HTR-8/SVneo (cell line): ENCODE results near the gene BMPR1B.
A peak's percentile ranks its signal among the peaks of the same experiment; 100 is the strongest.
"Not testable (repeated sequence)": the region's sequence is repeated elsewhere in the genome, so short reads cannot be mapped to it uniquely, and the experiment has no call there.

ENCODE experiments used
- DNase-seq: peaks from one replicate; pipeline ENCODE4 v3.0.0; 2011; ENCODE audit warnings: low spot score, mixed read lengths; ENCODE audit not compliant: insufficient read length
- FAIRE-seq: peaks from 2 replicates; lab custom pipeline; 2011; peaks lifted over from hg19 to GRCh38; lab: Jason Lieb, UNC

The BMPR1B gene

DNA sequence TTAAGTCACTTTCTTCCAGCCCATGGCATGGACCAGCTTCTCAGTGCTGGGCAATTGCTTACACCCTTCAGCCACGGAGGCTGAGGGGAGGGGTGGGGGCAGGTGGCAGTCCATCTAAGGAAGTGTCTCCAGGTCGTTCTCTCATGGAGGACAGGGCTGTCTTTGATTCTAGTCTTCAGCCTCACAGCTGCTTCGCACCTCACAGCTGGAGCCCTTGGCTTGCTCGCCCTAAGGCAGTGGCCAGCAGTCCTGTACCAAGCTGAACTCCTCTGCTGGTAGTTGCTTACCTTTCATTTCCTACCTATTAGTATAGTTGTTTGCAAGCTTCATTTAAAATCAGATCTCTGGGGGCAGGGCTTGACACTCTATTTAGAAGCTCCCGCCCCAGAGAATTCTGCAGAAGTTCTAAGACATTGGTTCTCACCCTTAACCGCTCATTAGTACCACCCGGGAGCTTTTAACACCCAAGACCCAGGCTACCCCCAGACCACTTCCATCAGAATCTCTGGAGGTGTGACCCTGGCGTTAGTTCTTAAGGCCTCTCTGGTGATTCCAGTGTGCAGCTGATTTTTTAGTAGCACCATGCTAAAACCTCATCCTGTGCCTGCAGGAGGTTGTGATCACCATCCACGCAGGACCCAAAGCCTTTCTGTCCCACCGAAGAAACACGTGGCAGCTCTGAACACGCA is 404.2 kb downstream of the BMPR1B start:
- DNase-seq (no peak), FAIRE-seq (no peak)

DNA sequence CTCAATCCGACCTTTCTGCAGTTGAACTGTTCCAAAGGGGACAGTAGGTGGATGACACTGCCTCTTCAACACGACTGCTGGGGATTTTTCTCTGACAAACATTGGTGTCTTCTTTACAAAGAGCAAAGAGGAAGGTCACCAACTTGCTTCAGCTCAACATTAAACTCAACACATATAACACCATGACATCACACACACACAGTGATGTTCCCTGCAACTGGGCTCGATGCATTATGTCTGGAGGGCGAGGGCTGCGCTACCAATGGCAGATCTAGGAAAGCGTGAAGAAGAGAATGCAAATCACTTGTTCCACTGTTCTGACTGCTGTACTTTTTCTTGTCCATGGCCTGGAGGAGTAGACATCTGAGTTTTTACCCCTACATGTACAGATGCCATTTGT is 405.1 kb downstream of the BMPR1B start:
- FAIRE-seq (no peak), DNase-seq (no peak)

DNA sequence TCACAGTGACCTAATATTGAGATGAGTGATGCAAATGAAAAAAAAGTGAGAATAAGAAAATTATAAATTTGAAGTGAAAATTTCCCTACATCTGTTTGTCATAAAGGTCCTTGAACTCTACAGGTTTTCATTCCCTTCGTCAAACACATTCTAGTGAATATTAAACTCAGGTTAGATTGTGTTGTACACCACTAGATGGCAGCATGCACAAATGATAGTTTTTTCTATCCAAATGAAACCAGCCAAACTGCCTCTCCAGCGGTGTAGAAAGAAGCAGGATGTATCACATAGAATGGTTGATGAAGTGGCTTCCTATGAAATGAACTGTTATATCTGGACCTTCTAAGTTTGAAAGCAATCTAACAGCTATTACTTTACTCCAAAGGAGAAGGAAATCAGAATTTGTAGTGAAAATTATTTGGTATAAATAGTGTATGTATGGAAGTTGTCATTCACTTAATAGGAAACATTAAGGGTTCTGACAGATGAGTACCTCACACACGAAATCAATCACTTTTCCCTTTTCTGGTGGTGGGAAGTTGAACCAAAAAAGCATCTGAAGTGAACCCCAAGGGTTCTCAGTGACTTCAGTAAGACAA is 408.3 kb downstream of the BMPR1B start:
- FAIRE-seq (no peak), DNase-seq (peak; percentile 30)

DNA sequence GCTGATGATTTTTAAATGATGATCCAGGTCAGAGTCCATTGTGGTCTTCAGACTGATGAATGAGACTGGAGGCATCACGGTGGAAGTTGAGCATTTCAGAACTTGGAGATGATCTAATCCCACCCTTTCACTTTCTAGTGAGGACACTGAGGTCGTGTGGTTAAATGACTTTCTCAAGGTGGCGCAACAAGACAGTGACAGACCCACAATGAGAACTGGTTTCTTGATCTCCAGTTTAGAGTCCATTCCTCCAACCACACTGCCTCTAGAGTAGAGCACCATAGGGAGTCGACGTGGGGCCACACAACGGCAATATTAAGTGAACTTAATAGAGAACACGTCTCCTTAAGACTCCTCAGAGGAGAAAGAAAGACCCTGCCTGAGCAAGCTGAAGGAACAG is 410.1 kb downstream of the BMPR1B start:
- DNase-seq (no peak), FAIRE-seq (no peak)

DNA sequence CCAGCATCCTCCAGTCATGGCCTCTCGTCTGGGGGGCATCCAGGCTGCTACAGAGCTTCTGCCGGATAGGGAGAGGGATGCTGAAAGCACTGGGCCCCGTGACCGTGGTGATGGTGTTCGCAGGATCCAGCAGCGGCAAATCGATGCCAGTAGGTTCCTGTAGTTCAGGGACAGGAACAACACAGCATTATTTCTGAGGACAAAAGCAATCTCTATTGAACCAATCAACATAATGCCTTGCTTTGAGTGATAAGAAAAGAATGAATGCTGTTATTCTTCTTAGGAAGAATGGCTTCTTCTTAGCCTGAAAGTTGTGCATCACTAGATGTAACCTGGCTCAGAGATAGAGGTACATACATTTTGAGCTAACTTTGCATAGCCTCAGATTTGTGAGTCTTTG is 412.4 kb downstream of the BMPR1B start:
- DNase-seq (no peak), FAIRE-seq (no peak)

DNA sequence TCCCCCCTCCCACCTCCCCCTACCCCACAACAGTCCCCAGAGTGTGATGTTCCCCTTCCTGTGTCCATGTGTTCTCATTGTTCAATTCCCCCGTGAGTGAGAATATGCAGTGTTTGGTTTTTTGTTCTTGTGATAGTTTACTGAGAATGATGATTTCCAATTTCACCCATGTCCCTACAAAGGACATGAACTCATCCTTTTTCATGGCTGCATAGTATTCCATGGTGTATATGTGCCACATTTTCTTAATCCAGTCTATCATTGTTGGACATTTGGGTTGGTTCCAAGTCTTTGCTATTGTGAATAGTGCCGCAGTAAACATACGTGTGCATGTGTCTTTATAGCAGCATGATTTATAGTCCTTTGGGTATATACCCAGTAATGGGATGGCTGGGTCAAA is 413.6 kb downstream of the BMPR1B start:
- not testable (repeated sequence) for FAIRE-seq, DNase-seq

DNA sequence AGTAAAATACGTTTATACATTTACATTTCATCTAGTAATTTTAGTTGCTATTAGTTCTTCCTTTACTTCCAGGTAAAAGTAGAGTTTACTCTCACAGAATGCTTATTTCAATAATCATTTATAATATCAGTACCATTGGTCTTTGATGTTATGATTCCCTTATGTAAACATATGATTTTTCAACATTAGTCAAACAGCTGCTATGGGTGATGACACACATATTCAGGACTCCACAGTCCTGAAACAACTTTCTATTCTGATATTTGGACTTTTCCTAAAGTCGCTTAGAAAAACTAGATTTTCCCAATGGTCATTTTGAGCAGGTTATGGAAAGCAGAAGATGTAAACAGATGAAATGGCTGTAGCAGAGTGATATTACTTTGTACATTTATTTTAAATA is 421.2 kb downstream of the BMPR1B start:
- FAIRE-seq (no peak), DNase-seq (no peak)

DNA sequence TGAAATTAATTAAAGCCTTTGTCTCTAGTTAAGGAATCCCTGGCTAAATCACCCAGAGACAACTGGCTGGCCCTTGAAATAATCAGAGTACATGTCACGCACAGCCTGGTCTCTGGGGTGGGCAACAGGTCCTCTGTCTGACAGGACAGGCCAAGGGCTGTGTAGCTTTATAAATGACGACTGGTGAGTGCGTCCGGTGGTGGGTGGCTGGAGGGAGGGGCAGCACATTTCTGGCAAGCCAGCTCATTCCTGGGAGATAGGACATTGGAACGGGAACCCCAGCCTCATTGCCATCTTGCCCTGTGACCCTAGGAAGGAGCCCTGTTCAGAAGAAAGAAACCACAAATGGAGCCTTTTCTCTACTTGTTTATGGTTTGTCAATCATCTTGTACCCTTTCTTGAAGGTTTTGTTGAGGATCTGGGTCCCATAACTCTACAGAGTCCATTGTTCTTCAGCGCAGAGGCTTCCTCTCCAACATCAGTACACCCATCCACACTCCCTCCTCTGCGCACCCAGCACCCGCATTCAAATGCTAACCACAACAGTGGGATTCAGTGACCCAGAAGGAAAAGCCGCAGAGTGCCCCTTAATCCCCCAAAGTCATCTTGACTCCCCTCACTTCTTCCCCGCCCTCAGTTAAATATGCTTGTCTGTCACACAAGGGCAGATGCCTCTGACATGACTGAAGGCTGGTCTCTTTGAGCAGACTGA is 422.9 kb downstream of the BMPR1B start:
- no peak for DNase-seq
- FAIRE-seq = no peak

DNA sequence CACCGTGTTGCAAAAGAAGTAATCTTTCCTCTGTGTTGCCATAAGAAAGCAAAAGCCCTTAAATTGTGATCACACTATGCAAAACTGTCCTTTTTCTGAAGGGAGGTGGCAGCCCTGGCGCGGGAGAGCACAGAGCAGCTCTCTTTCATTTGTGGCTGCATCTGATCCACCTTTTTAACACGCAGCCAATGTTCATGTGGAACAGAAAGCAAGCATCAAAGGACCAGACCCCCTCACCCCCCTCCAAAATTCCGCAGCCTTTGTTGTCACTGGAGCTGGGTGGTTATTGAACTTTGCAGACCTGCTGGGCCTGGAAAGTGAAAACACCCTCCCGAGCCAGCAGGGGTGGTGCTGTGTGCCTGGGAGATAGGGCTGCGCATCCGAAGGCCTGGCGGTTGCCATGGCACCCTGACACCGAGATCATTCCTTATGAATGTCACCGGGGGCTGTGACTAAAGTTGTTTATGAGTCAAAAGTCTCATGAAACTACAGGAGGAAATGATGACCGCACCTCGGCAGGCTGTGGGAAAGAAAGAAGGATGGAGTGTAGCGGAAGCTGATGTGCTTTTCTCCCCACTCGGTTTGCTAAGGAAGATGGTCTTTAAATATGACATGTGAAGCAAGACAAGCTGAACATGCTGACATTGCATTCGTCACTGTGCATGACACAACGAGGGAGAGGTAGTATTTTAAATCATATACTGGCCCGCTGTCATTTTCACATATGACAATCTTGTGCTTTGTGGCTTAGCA is 423.7 kb downstream of the BMPR1B start:
- DNase-seq = no peak
- no peak for FAIRE-seq

DNA sequence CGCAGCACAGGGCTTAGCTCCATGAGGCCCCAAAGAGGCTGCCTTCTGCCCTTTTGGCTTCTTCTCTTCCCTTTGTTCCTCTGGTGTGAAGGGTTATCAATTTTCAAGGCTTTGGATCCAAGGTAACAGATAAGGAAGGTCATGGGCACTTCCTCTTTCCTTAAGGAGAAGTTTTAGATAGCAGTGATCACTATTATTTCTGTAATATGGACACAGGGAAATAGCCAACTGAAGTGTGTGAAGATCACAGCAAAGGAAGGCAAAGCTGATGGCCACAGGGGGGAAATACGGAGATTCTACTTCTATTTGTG is 424.2 kb downstream of the BMPR1B start:
- FAIRE-seq = no peak
- DNase-seq = no peak

DNA sequence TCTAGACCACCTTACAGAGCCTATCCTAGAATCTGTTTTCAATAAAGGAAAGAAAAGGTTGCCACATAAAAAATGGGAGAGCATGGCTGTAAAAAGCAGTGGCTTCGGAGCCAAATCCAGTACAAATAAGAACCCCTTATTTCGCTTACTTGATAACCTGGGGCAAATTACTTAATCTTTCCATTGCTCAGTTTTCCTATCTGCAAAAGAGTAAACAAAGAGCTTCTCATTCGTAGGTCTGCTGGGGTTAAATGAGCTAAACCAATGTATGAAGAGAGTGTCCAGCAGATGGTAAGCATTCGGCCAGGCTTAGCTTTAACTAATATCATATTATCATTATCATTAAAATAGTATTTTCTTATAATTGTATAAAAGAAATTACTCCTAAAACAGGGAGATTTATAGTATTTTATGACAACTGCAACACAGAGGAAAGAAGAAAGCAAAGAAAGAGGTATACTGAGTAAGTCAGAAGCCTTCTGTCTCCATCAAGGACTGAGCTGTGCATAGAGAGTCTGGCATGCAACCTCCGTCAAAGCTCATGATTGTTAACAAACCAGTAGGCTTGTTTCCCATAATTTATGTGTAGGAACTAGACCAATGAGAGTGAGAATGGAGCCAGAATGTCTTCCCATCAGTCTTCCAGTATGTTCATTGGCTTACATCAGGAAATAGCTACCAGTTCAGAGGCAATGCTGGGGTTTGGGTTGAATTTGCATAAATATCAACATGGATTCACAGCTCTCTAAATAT is 426.1 kb downstream of the BMPR1B start:
- DNase-seq = no peak
- no peak for FAIRE-seq

DNA sequence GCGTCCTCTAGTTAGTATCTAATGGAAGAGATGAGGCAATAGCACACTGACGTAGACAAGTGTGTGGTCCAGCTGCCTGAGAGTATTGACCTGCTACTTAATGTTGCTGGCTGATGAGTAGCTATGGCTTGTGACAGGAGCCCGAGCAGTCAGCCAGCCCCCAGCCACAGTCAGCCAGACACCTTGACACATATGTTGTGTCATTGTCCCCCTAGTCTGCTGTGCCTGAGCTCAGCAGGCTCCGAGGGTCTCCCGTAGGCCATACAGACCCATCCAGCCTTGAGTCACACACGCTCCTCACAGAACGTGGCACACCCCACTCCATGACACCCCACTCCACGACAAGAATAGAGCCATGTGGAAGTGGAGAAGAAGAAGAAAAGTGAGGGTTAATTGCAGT is 428.9 kb downstream of the BMPR1B start:
- FAIRE-seq (no peak), DNase-seq (no peak)

DNA sequence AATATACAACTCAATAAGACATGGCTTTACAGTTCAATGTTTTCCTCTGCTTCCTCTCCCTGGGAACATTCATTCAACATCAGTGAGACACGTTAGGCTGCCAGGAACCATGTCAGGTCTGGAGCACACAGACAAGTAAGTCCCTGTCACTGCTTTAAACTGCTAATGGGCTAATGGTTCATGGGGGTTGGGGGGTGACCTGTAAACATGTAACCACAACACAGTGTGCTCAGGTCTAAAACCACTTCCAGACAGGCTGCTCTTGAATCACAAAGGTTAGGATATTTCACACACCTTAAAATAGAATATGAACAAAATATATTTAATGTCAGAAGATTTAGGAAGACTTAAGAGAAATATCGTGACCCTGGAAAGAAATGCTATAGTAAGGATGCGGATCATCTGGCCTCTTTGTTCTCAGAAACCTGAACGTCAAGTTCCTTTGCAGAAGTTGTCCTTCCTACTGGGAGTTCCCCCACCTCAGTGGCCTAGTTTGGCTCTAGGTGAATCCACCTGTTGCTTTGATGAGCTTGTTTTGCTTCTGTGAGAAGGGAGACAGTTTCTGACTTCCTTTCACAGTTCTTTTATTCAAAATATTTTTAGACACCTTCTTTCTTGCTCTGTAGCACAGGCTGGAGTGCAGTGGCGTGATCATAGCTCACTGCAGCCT is 431.1 kb downstream of the BMPR1B start:
- no peak for FAIRE-seq
- DNase-seq = no peak

DNA sequence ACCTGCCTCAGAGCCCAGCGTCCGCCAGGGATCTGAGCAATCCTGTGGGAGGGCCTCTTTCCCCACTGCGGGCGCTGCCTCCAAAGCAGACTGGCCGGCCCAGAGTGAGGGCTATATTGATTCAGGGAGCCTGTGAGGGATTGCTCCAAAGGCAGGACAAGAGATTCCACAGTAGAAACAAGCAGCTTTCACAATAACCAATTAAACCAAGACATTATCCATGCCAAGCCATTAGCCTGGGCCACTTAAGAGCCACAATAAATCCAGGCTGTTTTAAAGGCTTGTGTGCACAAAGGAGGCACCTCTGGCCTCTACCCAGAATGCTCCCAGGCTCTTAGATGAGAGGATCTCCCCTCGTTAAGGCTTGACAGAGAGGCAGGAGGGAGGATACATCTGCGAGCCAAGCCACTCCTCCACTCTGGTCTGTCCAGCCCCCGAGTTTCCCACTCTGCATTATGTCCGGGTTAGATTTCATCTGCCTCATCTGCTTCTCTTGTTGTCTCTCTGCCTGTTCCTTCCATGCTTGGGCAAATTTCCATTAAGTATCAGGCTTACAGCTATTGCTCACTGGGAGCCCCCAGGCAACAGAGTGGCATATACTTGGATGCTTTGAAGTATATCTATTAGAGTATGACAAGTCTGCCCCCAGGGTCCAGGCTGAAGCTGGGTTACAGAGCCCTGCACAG is 433.1 kb downstream of the BMPR1B start:
- DNase-seq (peak; percentile 2), FAIRE-seq (no peak)

DNA sequence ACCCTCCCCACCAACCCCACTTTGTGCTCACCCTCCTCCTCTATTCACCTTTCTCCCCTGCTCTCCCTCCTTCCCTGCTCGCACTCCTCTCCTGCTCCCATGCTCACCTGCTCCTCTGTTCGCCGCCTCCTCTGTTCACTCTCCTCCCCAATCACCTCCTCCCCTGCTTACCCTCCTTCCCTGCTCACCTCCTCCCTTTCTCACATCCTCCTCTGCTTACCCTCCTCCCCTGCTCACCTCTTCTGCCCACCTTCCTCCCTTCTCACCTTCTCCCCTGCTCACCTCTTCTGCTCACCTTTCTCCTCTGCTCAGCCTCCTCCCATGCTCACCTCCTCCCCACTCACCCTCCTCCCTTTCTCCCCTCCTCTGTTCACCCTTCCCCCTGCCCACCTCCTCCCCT is 433.8 kb downstream of the BMPR1B start:
- no peak for FAIRE-seq
- DNase-seq = no peak

DNA sequence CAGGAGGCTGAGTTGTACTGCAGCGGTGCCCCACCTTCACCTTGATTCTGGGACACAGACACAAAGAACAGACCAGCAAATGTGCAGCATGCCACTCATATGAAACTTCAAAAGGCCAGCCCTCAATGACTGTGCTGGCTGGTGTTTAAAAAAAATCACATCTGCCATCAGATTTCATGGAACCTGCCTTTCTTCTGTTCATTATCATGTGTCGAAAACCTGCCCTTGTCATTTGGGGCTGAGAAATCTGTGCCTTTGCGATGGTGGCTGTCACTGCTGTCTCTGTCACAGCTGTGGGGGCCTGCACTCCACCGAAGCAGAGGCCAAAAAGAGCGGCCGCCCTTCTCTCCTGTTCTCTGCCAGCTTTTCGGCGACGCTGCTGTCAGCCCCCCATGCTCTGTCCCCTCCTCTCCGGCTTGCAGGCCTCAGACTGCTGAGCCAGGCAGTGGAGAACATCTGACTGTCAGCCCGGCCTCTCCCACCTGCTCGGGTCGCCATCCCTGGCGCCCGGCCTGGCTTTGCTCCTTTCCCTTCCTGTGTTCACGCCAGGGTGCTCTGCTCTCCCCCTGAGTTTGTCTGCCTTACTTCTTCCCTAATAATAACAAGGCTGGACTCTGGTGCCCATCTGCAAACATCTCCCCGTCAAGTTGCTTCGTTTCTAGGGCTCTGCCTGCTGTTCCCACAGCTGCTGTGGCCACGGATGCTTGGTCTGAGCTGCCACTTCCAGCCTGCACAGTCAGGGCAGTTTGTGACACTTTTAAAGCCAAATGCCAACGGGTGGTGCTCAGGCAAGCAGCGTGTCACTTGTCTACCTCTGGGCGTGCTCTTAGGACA is 435.9 kb downstream of the BMPR1B start:
- DNase-seq = no peak
- FAIRE-seq = no peak

DNA sequence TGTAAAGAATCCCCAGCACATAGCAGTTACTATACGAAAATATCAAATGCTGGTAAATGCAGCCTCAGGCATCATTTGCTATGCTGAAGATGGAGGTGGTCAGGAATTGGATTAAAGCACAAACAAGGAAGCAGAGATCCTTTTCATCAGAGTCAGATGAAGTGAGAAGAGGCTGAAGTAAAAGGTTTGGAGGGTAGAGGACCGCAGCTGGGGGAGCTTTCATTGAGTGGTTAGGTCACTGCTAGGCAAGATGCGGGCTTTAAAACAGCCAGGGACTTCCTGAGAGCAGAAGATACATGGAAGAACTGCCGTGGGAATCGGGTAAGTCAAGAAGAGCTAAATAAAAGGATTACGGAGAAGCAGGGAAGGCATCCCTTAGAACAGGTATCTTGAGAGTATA is 439.6 kb downstream of the BMPR1B start:
- FAIRE-seq = no peak
- no peak for DNase-seq

DNA sequence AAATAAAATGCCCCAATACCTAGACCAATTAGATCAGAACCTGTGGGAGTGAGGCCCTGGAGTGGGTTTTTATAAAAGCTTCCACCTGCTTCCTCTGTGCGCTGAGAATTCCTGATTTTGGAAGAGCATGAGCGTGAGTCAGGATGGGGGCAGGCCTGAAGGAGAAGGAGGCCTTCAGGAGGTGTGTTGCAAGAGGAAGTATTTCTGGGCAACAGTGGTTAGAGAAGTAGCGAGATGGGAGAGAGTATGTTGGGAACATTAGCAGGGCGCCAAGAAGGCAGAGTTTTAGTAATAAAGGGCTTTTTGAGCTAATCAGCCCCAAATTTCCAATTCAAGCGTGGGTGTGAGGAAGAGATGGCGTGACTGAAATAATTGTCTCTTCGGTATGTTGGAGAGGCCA is 441.2 kb downstream of the BMPR1B start:
- FAIRE-seq (no peak), DNase-seq (no peak)
